ENCODE results near the gene LMX1B. TPM values are rescaled to one million over a fixed set of nuclear protein-coding genes. Genes with fewer than 3 reads are reported as not detected.

LMX1B gene
- total and polyA plus RNA-seq, 2 donors (not counting 3 experiments of a cell fraction or from before 2014, with no cell fraction given): not detected

DNA sequence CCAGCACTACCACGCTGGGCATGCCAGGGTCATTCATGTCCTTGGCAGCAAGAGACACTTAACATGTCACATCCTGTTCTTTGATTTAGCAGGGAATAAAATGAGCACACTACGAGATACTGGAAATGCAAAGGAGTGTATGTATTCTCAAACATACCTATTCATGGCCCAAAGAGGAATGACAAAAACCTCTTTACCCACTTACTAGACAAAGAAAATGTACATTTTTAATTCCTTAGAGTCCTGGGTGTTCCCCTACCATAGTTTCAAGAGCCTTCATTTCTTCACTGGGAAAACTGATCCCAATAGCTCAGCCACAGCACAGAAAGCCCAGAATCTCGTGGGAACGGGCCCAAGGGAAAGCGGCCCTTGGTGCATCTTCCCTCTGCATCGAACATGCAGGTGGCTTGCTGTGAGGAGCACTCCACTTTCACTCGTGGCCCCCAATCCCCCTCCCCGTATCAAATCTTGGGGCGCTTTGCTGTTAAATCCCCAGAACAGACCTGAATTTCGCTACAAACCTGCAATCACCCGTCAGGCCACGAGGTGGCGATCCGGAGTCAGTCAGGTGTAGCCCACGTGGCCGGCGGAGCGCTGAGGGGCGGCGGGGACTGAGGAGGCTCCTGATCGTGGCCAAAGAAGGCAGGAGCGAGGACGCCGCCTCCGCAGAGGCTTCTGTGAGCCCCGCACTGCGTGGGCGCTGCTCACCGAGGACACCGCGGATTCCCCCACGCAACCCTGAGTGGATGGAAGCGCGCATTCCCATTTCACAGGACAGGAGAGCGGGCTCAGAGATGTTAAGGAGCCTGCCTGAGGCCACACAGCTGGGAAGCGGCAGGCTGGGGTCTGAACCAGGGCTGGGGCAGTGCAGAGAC is 91.4 kb downstream of the LMX1B start:
- Histone ChIP-seq H3K9me3 (replicated peaks; ENCODE audit: control insufficient read depth, insufficient read depth, low read length) (no peaks in the 10 kb centered on the region), H4K20me1 (replicated peaks; ENCODE audit: control insufficient read depth, extremely low read depth, insufficient read depth, low read length) (no peaks in the 10 kb centered on the region), H3K4me3 (replicated peaks in 1 of 3; ENCODE audit: insufficient read depth in 1 of 3, low read depth in 1 of 3, low read length in 3 of 3) (no peak overlapping the region), H3K4me2 (ENCODE audit: insufficient read depth, low read length) (no peak overlapping the region), H2AFZ (ENCODE audit: low read depth, low read length) (peak overlapping the region; percentile 63), H3K9me1 (replicated peaks; ENCODE audit: control insufficient read depth, extremely low read depth, insufficient read depth, low read length) (no peaks in the 10 kb centered on the region), H3K4me1 (ENCODE audit: control insufficient read depth, extremely low read depth, insufficient read depth, low read length) (no peaks in the 10 kb centered on the region), H3K27ac (ENCODE audit: insufficient read depth, low read depth, low read length) (no peak overlapping the region), H3K27me3 (ENCODE audit: control insufficient read depth in 2 of 2, insufficient read depth in 2 of 2, low read length in 2 of 2) (peaks cover 0 to 5% of the 10 kb centered on the region in 2 experiments), H3K9ac (replicated peaks; ENCODE audit: extremely low read depth, insufficient read depth, low read length) (no peak overlapping the region), H3K79me2 (ENCODE audit: control insufficient read depth, insufficient read depth, low read length) (no peaks in the 10 kb centered on the region), H3K36me3 (ENCODE audit: control insufficient read depth in 2 of 2, extremely low read depth in 1 of 2, insufficient read depth in 2 of 2, low read length in 2 of 2) (no peaks in the 10 kb centered on the region)
- BruUV-seq (replicated peaks): no TSS peak
- DNase-seq (ENCODE audit: low read depth, low spot score) (peak; percentile 69), FAIRE-seq (peak; percentile 84)
- no peak for TF ChIP-seq JUN (IDR thresholded peaks at IDR 0.05; ENCODE audit: borderline replicate concordance, insufficient read depth, insufficient read length, low read depth)
- no peak for TF ChIP-seq EZH2 (IDR thresholded peaks at IDR 0.05; ENCODE audit: borderline replicate concordance, low read depth, low read length, severe bottlenecking)
- TF ChIP-seq MYC (IDR thresholded peaks at IDR 0.05; ENCODE audit: low read depth, low read length): peak; percentile 91
- TF ChIP-seq, protein P1, sequence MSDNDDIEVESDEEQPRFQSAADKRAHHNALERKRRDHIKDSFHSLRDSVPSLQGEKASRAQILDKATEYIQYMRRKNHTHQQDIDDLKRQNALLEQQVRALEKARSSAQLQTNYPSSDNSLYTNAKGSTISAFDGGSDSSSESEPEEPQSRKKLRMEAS (IDR thresholded peaks at IDR 0.05; ENCODE audit: insufficient read depth, insufficient read length): peak; percentile 95
- TF ChIP-seq GATA2 (IDR thresholded peaks at IDR 0.05; ENCODE audit: insufficient read depth, insufficient read length, low read depth, low read length): no peak
- no peak for TF ChIP-seq POLR2AphosphoS5 (IDR thresholded peaks at IDR 0.05; ENCODE audit: insufficient read depth, low read depth, low read length)
- no peak for TF ChIP-seq FOS (IDR thresholded peaks at IDR 0.05; ENCODE audit: borderline replicate concordance, insufficient read depth, low read length)
- no peak for TF ChIP-seq POLR2A (IDR thresholded peaks at IDR 0.05; ENCODE audit: low read depth, low read length)
- TF ChIP-seq, protein P2, sequence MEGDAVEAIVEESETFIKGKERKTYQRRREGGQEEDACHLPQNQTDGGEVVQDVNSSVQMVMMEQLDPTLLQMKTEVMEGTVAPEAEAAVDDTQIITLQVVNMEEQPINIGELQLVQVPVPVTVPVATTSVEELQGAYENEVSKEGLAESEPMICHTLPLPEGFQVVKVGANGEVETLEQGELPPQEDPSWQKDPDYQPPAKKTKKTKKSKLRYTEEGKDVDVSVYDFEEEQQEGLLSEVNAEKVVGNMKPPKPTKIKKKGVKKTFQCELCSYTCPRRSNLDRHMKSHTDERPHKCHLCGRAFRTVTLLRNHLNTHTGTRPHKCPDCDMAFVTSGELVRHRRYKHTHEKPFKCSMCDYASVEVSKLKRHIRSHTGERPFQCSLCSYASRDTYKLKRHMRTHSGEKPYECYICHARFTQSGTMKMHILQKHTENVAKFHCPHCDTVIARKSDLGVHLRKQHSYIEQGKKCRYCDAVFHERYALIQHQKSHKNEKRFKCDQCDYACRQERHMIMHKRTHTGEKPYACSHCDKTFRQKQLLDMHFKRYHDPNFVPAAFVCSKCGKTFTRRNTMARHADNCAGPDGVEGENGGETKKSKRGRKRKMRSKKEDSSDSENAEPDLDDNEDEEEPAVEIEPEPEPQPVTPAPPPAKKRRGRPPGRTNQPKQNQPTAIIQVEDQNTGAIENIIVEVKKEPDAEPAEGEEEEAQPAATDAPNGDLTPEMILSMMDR (IDR thresholded peaks at IDR 0.05; ENCODE audit: extremely low read depth in 1 of 2, insufficient read depth in 1 of 2, low read depth in 1 of 2, low read length in 2 of 2): peak; percentile 87 to 90
- ChIA-PET CTCF (interaction anchor here (0.7 to 11.3 kb wide), 44 partner anchors 10 to 281 kb away, joined by 3 to 675 read pairs (median 5); partner anchors contain the start of gene ZBTB43), POLR2A (no interaction called here)
- intact Hi-C loops (cut with micrococcal nuclease): loop anchor here (1.0 kb wide), 1 partner anchor 76 kb away; no protein-coding TSS in a partner anchor
- dilution Hi-C loops (cut with MboI; ENCODE audit: extremely low pct_ligation_motif_present, low sequenced_read_pairs): no loop called here

All from endothelial cell of umbilical vein (primary cell).